Measurements from ENCODE around the gene GPC5.

GPC5 gene

GRCh38 chr13:91567485-91568207, 169.2 kb downstream of the GPC5 start:
- TF ChIP-seq CTCF (conservative IDR thresholded peaks at IDR 0.05; ENCODE audit: low read depth, low read length) = no peak
- DNase-seq (ENCODE audit: low read depth) = peak; percentile 60
- no peak overlapping the region for H3K4me3 ChIP-seq (ENCODE audit: low read depth, low read length)

GRCh38 chr13:91571681-91572080, 173.3 kb downstream of the GPC5 start:
- no peak for DNase-seq (ENCODE audit: low read depth)
- H3K4me3 ChIP-seq (ENCODE audit: low read depth, low read length) = no peak overlapping the region

GRCh38 chr13:91572439-91572838, 174.0 kb downstream of the GPC5 start:
- DNase-seq (ENCODE audit: low read depth) = no peak
- no peak for TF ChIP-seq CTCF (conservative IDR thresholded peaks at IDR 0.05; ENCODE audit: low read depth, low read length)
- no peak overlapping the region for H3K4me3 ChIP-seq (ENCODE audit: low read depth, low read length)

More at GRCh38 chr13:91571681-91572080, 173.3 kb downstream of the GPC5 start:
- TF ChIP-seq CTCF (conservative IDR thresholded peaks at IDR 0.05; ENCODE audit: low read depth, low read length) = no peak

- H3K4me3 ChIP-seq (ENCODE audit: low read depth, low read length) = no peak overlapping the region
- DNase-seq (ENCODE audit: low read depth) = no peak
- TF ChIP-seq CTCF (conservative IDR thresholded peaks at IDR 0.05; ENCODE audit: low read depth, low read length) = no peak
These were observed 174.7 kb downstream of the GPC5 start for GRCh38 chr13:91572944-91573598.

GRCh38 chr13:91574766-91575165, 176.3 kb downstream of the GPC5 start:
- peak; percentile 28 for DNase-seq (ENCODE audit: low read depth)
- no peak overlapping the region for H3K4me3 ChIP-seq (ENCODE audit: low read depth, low read length)
- TF ChIP-seq CTCF (conservative IDR thresholded peaks at IDR 0.05; ENCODE audit: low read depth, low read length) = no peak

GRCh38 chr13:91576590-91576989, 178.2 kb downstream of the GPC5 start:
- TF ChIP-seq CTCF (conservative IDR thresholded peaks at IDR 0.05; ENCODE audit: low read depth, low read length) = peak; percentile 24
- DNase-seq (ENCODE audit: low read depth) = no peak

GRCh38 chr13:91579320-91579719, 180.9 kb downstream of the GPC5 start:
- TF ChIP-seq CTCF (conservative IDR thresholded peaks at IDR 0.05; ENCODE audit: low read depth, low read length) = no peak
- no peak overlapping the region for H3K4me3 ChIP-seq (ENCODE audit: low read depth, low read length)
- DNase-seq (ENCODE audit: low read depth) = no peak

More at GRCh38 chr13:91576590-91576989, 178.2 kb downstream of the GPC5 start:
- H3K4me3 ChIP-seq (ENCODE audit: low read depth, low read length) = no peak overlapping the region

Measured in choroid plexus epithelial cell (primary cell).